OCI-LY7 (cell line): ENCODE measurements around the gene CDKN1A. TPM values are rescaled to one million over a fixed set of nuclear protein-coding genes. Genes with fewer than 3 reads are reported as not detected.

Experiments used
- BruUV-seq: library from RNA; stranded (reverse); fragments of 400-500 nt; replicated peaks from 2 replicates; lab custom pipeline; 2021; lab: Mats Ljungman, UMichigan
- CTCF ChIA-PET: fragments of 300-600 bp; sonication (Branson Sonifier 250); formaldehyde crosslinking; loops from one replicate; lab custom pipeline; 2022; ENCODE audit warnings: antibody characterized with exemption; ENCODE audit not compliant: unreplicated experiment; lab: Charles Lee
- POLR2A ChIA-PET: fragments of 300-600 bp; sonication (Branson Sonifier 250); formaldehyde crosslinking; loops from one replicate; lab custom pipeline; 2022; ENCODE audit warnings: antibody characterized with exemption; lab: Charles Lee
- DNase-seq: peaks from one replicate; pipeline ENCODE4 v3.0.0-alpha.2; 2015; ENCODE audit warnings: low spot score
- H2AFZ ChIP-seq: fragments of 200-600 bp; sonication (generic), shearing (Covaris generic); 2 replicates; pipeline ENCODE4 v1.6.1; 2014; ENCODE audit warnings: mild to moderate bottlenecking, antibody characterized with exemption, low read length, moderate library complexity
- H3K27ac ChIP-seq: fragments of 200-600 bp; sonication (generic); 2 replicates; pipeline ENCODE4 v1.5.1; 2014; ENCODE audit warnings: mixed run types, low read depth, mild to moderate bottlenecking, moderate library complexity, low read length, inconsistent platforms; ENCODE audit not compliant: poor library complexity, severe bottlenecking
- H3K36me3 ChIP-seq: fragments of 200-600 bp; sonication (generic); 2 replicates; pipeline ENCODE4 v1.6.1; 2014; ENCODE audit warnings: mild to moderate bottlenecking, antibody characterized with exemption, low read length, moderate library complexity, mixed read lengths; ENCODE audit not compliant: insufficient read depth
- H3K4me1 ChIP-seq: fragments of 200-600 bp; sonication (generic); 2 replicates; pipeline ENCODE4 v1.5.1; 2014; ENCODE audit warnings: mild to moderate bottlenecking, low read length; ENCODE audit not compliant: insufficient read depth, poor library complexity, severe bottlenecking
- H3K4me2 ChIP-seq: fragments of 200-600 bp; sonication (generic); 2 replicates; pipeline ENCODE4 v1.6.1; 2014; ENCODE audit warnings: mild to moderate bottlenecking, low read length
- H3K4me3 ChIP-seq: fragments of 200-600 bp; sonication (generic); 2 replicates; pipeline ENCODE4 v1.5.1; 2014; ENCODE audit warnings: mild to moderate bottlenecking, low read depth, low read length; ENCODE audit not compliant: poor library complexity, severe bottlenecking
- H3K79me2 ChIP-seq: fragments of 200-600 bp; sonication (generic); 2 replicates; pipeline ENCODE4 v1.6.1; 2016; ENCODE audit warnings: low read depth, mild to moderate bottlenecking, low read length, moderate library complexity, mixed read lengths; ENCODE audit not compliant: insufficient read depth
- H3K9me2 ChIP-seq: fragments of 200-600 bp; sonication (generic); 2 replicates; pipeline ENCODE4 v1.6.1; 2016; ENCODE audit warnings: mild to moderate bottlenecking, low read length, mixed read lengths; ENCODE audit not compliant: insufficient read depth
- H3K9me3 ChIP-seq: fragments of 200-600 bp; sonication (generic); 2 replicates; pipeline ENCODE4 v1.6.1; 2014; ENCODE audit warnings: mild to moderate bottlenecking, mixed run types, low read length, mixed read lengths
- H4K20me1 ChIP-seq: fragments of 200-600 bp; sonication (generic); 2 replicates; pipeline ENCODE4 v1.6.1; 2014; ENCODE audit warnings: mild to moderate bottlenecking, antibody characterized with exemption, low read length, moderate library complexity, mixed read lengths; ENCODE audit not compliant: insufficient read depth
- EZH2phosphoT487 ChIP-seq: fragments of 200-600 bp; sonication (generic); IDR thresholded peaks from 2 replicates; pipeline ENCODE4 v1.6.1; 2018; ENCODE audit warnings: low read depth, borderline replicate concordance, mild to moderate bottlenecking, mixed run types, antibody characterized with exemption, low read length, moderate library complexity, mixed read lengths
- intact Hi-C: fragments of 100-400 bp; cut with micrococcal nuclease; formaldehyde crosslinking; loops from one replicate; pipeline ENCODE4 v1.10.0; 2022; ENCODE audit not compliant: unreplicated experiment
- small RNA-seq: library from RNA; depleted of rRNA; stranded (forward); fragments of <200 nt; gene quantifications from one replicate; pipeline ENCODE3, GENCODE V24; 2014
- total RNA-seq, 2 experiments: library from RNA; depleted of rRNA in 1 of 2; stranded (reverse); fragments of >200 nt in 1 of 2; shearing (Covaris generic) in 1 of 2; gene quantifications; 2 replicates each; pipeline ENCODE4 v1.2.3, GENCODE V29; 2014 to 2022
- TF ChIP-seq, protein P1 (sequence below): fragments of 200-600 bp; sonication (generic); conservative IDR thresholded peaks from 2 replicates; pipeline ENCODE4 v1.5.1; 2014; ENCODE audit warnings: mild to moderate bottlenecking, antibody characterized with exemption, low read length, moderate library complexity, mixed read lengths

CDKN1A gene
- total RNA-seq, 2 experiments from 2014 or later, result 0.13 to 1.3 TPM

DNA sequence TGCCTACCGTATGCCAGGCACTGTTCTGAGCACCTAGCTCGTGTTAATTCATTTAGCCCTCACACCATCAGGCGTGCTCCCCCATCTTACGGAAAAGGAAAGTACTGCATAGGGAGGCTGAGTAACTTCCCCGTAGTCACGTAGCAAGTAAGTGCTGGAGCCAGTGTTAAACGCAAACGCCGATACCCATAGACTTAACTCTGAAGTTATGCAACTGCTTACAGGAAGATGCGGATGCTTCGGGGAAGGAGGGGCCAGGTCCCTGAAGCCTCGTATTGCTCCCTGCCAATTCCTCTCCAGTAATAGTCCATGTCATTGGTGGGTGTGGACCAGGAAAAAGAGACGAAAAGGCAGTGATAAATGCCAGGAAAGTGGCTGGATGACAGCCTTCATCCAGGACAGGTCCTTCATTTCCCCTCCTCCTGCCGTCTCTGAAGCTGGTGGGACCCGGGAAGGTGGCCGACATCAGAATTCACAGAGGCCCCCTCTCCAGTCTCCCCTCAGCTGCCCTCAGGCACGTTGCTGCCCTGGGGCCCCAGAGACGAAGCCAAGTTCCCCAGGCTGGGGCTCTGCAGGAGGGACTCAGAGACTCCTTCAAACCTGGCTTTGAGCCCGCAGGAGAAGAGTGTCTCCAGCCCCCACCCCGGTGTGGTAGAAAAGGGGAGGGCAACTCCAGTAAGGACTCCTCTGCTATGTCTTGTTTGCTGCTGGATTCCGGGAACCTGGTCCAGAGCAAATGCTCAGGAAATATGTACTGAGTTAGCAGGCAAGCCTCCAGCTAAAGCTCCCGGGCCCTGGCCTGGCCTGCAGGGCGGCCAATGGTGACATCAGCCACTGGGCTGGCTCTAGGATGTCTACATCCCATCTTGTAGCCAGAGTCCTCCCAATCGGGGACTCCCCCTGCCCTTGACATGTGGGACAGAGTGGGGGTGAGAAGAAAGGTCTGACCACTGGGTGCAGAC is 56.9 kb downstream of the CDKN1A start:
- POLR2A ChIA-PET, result no interaction called here
- H2AFZ ChIP-seq, result no peak overlapping the region

More for the DNA sequence above, 56.9 kb downstream of the CDKN1A start:
- Histone ChIP-seq H3K4me3 (no peak overlapping the region), H3K27ac (no peak overlapping the region), H3K79me2 (no peaks in the 10 kb centered on the region), H3K4me1 (no peaks in the 10 kb centered on the region), H3K9me3 (no peaks in the 10 kb centered on the region), H3K9me2 (no peaks in the 10 kb centered on the region), H3K36me3 (no peaks in the 10 kb centered on the region), H3K4me2 (no peak overlapping the region), H4K20me1 (no peaks in the 10 kb centered on the region)
- BruUV-seq, result no TSS peak
- DNase-seq, result no peak
- CTCF ChIA-PET, result interaction anchor here (1.6 kb wide), 1 partner anchor 23 kb away, joined by 8 read pairs; no protein-coding TSS in a partner anchor
- intact Hi-C loops, result no loop called here
- TF ChIP-seq, protein P1, sequence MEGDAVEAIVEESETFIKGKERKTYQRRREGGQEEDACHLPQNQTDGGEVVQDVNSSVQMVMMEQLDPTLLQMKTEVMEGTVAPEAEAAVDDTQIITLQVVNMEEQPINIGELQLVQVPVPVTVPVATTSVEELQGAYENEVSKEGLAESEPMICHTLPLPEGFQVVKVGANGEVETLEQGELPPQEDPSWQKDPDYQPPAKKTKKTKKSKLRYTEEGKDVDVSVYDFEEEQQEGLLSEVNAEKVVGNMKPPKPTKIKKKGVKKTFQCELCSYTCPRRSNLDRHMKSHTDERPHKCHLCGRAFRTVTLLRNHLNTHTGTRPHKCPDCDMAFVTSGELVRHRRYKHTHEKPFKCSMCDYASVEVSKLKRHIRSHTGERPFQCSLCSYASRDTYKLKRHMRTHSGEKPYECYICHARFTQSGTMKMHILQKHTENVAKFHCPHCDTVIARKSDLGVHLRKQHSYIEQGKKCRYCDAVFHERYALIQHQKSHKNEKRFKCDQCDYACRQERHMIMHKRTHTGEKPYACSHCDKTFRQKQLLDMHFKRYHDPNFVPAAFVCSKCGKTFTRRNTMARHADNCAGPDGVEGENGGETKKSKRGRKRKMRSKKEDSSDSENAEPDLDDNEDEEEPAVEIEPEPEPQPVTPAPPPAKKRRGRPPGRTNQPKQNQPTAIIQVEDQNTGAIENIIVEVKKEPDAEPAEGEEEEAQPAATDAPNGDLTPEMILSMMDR, result no peak
- no peak for TF ChIP-seq EZH2phosphoT487

Small RNA genes lying within 50 kb of the gene (small RNA-seq; reads per million reads assigned to genes)
- not detected for gene RF00019
- 1.7 reads per million, percentile 72 among the genes with 10 or more reads in this experiment for gene RNU1-88P

Other genes starting within 250 kb of the CDKN1A start
- gene PXT1, start 235.9 kb upstream of the CDKN1A start, total RNA-seq (2014; rRNA removed; shearing (Covaris generic)), result 0.15 TPM in 1 of 2 replicates, not detected in the other
- 0.25 and 0.41 TPM in 2 replicates for gene PXT1, start 235.9 kb upstream of the CDKN1A start, total RNA-seq (2022)
- 73.6 and 74.8 TPM in 2 replicates for gene KCTD20, start 235.7 kb upstream of the CDKN1A start, total RNA-seq (2014; rRNA removed; shearing (Covaris generic))
- gene KCTD20, start 235.7 kb upstream of the CDKN1A start, total RNA-seq (2022), result 84.6 and 89.4 TPM in 2 replicates
- gene STK38, start 131.2 kb upstream of the CDKN1A start, total RNA-seq (2014; rRNA removed; shearing (Covaris generic)), result 22.4 and 29.4 TPM in 2 replicates
- gene STK38, start 131.2 kb upstream of the CDKN1A start, total RNA-seq (2022), result 42.5 and 46.5 TPM in 2 replicates
- gene SRSF3, start 84.4 kb upstream of the CDKN1A start, total RNA-seq (2014; rRNA removed; shearing (Covaris generic)), result 316 and 557 TPM in 2 replicates
- 498 and 539 TPM in 2 replicates for gene SRSF3, start 84.4 kb upstream of the CDKN1A start, total RNA-seq (2022)
- 0.03 and 0.09 TPM in 2 replicates for gene RAB44, start 19.1 kb downstream of the CDKN1A start, total RNA-seq (2014; rRNA removed; shearing (Covaris generic))
- not detected in 2 replicates for gene RAB44, start 19.1 kb downstream of the CDKN1A start, total RNA-seq (2022)
- 25.3 and 37.7 TPM in 2 replicates for gene CPNE5, start 160.7 kb downstream of the CDKN1A start, total RNA-seq (2014; rRNA removed; shearing (Covaris generic))
- gene CPNE5, start 160.7 kb downstream of the CDKN1A start, total RNA-seq (2022), result 70.7 and 89.8 TPM in 2 replicates
- gene PPIL1, start 196.1 kb downstream of the CDKN1A start, total RNA-seq (2014; rRNA removed; shearing (Covaris generic)), result 34.6 and 38.9 TPM in 2 replicates
- 35.6 and 40.0 TPM in 2 replicates for gene PPIL1, start 196.1 kb downstream of the CDKN1A start, total RNA-seq (2022)
- gene C6orf89, start 207.2 kb downstream of the CDKN1A start, total RNA-seq (2014; rRNA removed; shearing (Covaris generic)), result 14.7 and 20.1 TPM in 2 replicates
- gene C6orf89, start 207.2 kb downstream of the CDKN1A start, total RNA-seq (2022), result 25.7 and 30.0 TPM in 2 replicates